ENCODE measurements around the gene FBRSL1.
"Not testable (repeated sequence)": the region's sequence is repeated elsewhere in the genome, so short reads cannot be mapped to it uniquely, and the experiment has no call there.

FBRSL1 gene

GRCh38 chr12:132454193-132454932, 35.6 kb upstream of the FBRSL1 start:
- DNase-seq = no peak

GRCh38 chr12:132454933-132455418, 35.0 kb upstream of the FBRSL1 start:
- no peak for DNase-seq

- no peak for DNase-seq
These were observed 34.4 kb upstream of the FBRSL1 start for GRCh38 chr12:132455565-132455964.

- DNase-seq = no peak
These were observed 33.6 kb upstream of the FBRSL1 start for GRCh38 chr12:132456186-132456943.

- no peak for DNase-seq
These were observed 32.9 kb upstream of the FBRSL1 start for GRCh38 chr12:132456944-132457495.

GRCh38 chr12:132458441-132458840, 31.5 kb upstream of the FBRSL1 start:
- no peak for DNase-seq

- no peak for DNase-seq
These were observed 30.9 kb upstream of the FBRSL1 start for GRCh38 chr12:132458846-132459641.

- DNase-seq = peak; percentile 28
These were observed 29.4 kb upstream of the FBRSL1 start for GRCh38 chr12:132460571-132460970.

GRCh38 chr12:132461526-132461925, 28.4 kb upstream of the FBRSL1 start:
- no peak for DNase-seq

- no peak for DNase-seq
These were observed 27.2 kb upstream of the FBRSL1 start for GRCh38 chr12:132462788-132463187.

GRCh38 chr12:132463284-132463924, 26.5 kb upstream of the FBRSL1 start:
- DNase-seq = not testable (repeated sequence)

- not testable (repeated sequence) for DNase-seq
These were observed 25.6 kb upstream of the FBRSL1 start for GRCh38 chr12:132464304-132464703.

GRCh38 chr12:132464820-132465219, 25.1 kb upstream of the FBRSL1 start:
- DNase-seq = no peak

GRCh38 chr12:132465269-132466190, 24.4 kb upstream of the FBRSL1 start:
- no peak for DNase-seq

- DNase-seq = no peak
These were observed 23.4 kb upstream of the FBRSL1 start for GRCh38 chr12:132466241-132467201.

- DNase-seq = no peak
These were observed 22.4 kb upstream of the FBRSL1 start for GRCh38 chr12:132467511-132467910.

GRCh38 chr12:132469423-132469822, 20.5 kb upstream of the FBRSL1 start:
- peak; percentile 45 for DNase-seq

- DNase-seq = no peak
These were observed 19.6 kb upstream of the FBRSL1 start for GRCh38 chr12:132470397-132470796.

GRCh38 chr12:132471011-132471857, 18.7 kb upstream of the FBRSL1 start:
- no peak for DNase-seq
